HG02798 (cell line): ENCODE data around the gene STATH.
"Not testable (repeated sequence)": the region's sequence is repeated elsewhere in the genome, so short reads cannot be mapped to it uniquely, and the experiment has no call there.

ENCODE experiments used
- ATAC-seq: cut with Tn5 transposase; IDR thresholded peaks from one replicate; pipeline ENCODE4 v1.9.1; 2021; ENCODE audit warnings: mild to moderate bottlenecking; ENCODE audit not compliant: unreplicated experiment, poor library complexity

Gene STATH

GRCh38 chr4:70050138-70050537 lies 54.4 kb downstream of the STATH start, which contains the start of gene HTN1:
Gene HTN1 (plus strand): TSS chr4:70050438. CDS start chr4:70053077, 2,639 bp downstream.
- not testable (repeated sequence) for ATAC-seq
